Tibial nerve (tissue), 4 donors: ENCODE results near the gene FLNC.

Experiments
- EP300 ChIP-seq, 2 donors: sonication (generic); formaldehyde crosslinking; IDR thresholded peaks; one replicate each; pipeline ENCODE4 v1.6.1; 2017; ENCODE audit warnings: antibody characterized with exemption in 2 of 2, mild to moderate bottlenecking in 1 of 2
- TF ChIP-seq, protein P1 (sequence below), 5 experiments: fragments of 200-600 bp in 3 of 5; fragments of 450-650 bp in 2 of 5; sonication (generic) in 3 of 5; IDR thresholded peaks; one replicate each; pipeline ENCODE4 v1.5.1; 2016 to 2019; ENCODE audit warnings: antibody characterized with exemption in 5 of 5, mild to moderate bottlenecking in 3 of 5, moderate library complexity in 2 of 5

DNA sequence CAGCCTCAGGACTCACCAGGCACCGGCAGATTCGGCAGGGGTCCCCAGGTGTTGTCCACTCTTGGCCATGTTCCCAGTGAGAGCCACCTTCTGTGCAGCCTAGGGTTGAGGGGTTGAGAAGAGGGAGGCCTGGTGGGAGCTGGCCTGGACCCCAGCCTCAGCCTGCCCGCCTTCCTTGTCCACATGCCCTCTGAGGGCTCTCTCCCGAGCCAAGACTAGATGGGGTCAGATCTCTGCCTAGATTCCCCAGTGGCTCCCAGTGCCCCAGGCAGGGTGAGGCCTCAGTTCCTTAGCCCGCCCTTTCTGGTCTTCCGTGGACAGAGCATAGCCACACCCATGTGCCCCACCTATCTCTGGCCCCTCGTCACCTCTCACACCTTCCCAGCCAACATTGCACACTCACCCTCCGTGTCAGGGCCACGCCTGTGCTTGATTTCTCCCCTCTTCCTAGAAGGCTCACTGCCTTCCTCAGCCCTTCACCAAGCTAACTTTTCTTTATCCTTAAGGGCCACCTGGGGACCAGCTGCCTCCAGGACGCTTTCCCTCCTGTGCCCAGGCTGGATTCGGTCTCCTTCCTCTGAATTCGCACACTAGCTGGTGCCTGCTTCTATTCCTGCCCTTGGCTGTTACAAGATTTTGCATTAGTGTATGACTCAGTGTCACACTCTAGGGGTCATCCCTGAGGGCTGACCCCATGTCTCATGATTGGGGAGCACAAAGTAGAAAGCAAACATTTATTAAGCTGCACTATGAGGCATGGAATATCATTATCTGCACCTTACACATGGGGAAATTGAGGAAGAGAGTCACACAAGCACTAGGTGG is 72.8 kb downstream of the FLNC start:
- TF ChIP-seq, protein P1, sequence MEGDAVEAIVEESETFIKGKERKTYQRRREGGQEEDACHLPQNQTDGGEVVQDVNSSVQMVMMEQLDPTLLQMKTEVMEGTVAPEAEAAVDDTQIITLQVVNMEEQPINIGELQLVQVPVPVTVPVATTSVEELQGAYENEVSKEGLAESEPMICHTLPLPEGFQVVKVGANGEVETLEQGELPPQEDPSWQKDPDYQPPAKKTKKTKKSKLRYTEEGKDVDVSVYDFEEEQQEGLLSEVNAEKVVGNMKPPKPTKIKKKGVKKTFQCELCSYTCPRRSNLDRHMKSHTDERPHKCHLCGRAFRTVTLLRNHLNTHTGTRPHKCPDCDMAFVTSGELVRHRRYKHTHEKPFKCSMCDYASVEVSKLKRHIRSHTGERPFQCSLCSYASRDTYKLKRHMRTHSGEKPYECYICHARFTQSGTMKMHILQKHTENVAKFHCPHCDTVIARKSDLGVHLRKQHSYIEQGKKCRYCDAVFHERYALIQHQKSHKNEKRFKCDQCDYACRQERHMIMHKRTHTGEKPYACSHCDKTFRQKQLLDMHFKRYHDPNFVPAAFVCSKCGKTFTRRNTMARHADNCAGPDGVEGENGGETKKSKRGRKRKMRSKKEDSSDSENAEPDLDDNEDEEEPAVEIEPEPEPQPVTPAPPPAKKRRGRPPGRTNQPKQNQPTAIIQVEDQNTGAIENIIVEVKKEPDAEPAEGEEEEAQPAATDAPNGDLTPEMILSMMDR (IDR thresholded peaks at IDR 0.05), result no peak
- no peak for TF ChIP-seq EP300 (IDR thresholded peaks at IDR 0.05)
